ENCODE measurements around the gene TLR4. TPM values are rescaled to one million over a fixed set of nuclear protein-coding genes. Genes with fewer than 3 reads are reported as not detected.

TLR4 gene
- total and polyA plus RNA-seq, 12 donors: 5.5 to 65.2 (median 35.7) TPM

DNA sequence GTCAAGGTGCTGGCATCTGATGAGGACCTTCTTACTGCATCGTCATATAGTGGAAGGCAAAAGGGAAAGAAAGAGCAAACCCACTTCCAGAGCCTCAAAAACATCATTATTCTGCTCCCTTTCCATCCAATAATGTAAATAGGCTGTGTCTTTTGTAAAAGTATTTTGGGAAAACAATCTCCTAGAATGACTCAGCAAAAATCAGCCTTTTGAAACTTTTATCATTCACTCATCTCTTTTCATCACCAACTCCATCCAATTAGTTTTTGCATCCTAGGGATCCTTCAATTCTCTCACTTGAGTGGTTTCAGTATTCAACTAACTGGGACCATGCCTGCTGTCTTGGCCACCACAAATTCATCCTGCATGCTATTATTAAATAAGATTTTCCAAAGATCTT lies 39.8 kb upstream of the TLR4 start:
- H3K27ac ChIP-seq: no peak overlapping the region
- DNase-seq: no peak
- intact Hi-C loops (cut with DNase I): no loop called here
- 55 to 64% (median 63%) methylated on average over 1 of the region's 1 CpG for whole genome bisulfite sequencing, 4 donors
- no peak overlapping the region for H3K4me3 ChIP-seq
- H3K36me3 ChIP-seq (replicated peaks in 1 of 2): no peaks in the 10 kb centered on the region
- H3K4me1 ChIP-seq (replicated peaks in 1 of 2): no peaks in the 10 kb centered on the region
- H3K9me3 ChIP-seq (replicated peaks in 1 of 3): no peaks in the 10 kb centered on the region
- no peak for TF ChIP-seq POLR2A (IDR thresholded peaks at IDR 0.05)
- TF ChIP-seq CTCF (IDR thresholded peaks at IDR 0.05): no peak
- H3K27me3 ChIP-seq: no peaks in the 10 kb centered on the region

DNA sequence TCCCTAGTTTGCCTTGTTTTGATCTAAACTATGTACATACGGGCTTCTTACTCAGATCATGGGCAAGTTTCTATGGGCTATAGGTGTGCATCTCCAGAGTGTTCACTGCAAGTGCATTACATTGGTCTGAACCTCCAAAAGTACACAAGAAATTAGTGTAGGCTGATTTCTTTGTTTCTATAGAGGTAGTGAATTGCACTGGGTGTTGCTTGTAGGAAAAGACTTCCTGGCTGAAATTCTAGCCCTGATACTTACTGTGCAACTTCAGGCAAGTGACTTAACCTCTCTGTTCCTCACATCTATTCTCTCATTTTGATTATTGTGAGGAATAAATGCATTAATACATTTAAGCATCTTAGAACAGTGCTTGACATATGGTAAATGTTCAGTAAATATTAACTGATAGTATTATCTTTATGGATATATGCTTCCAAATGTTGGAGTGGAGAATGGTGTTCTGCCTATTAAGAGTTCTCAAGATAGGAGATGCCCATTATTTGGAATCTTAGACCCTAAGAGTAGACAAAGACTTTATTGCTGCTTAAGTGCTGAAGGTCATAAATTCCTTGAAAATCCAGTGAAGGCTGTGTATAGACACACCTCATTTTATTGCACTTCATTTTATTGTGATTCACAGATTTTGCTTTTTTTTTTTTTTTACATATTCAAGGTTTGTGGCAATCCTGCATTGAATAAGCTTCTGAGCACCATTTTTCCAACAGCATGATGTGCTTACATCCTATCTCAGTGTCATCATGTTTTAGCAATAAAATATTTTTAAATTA lies 38.4 kb upstream of the TLR4 start:
- 70 to 86% (median 83%) methylated on average over 1 of the region's 1 CpG for WGBS, 4 donors
- Histone ChIP-seq H3K36me3 (replicated peaks in 1 of 2) (no peaks in the 10 kb centered on the region), H3K4me3 (no peak overlapping the region), H3K27me3 (no peaks in the 10 kb centered on the region), H3K4me1 (replicated peaks in 1 of 2) (no peaks in the 10 kb centered on the region), H3K27ac (no peak overlapping the region), H3K9me3 (replicated peaks in 1 of 3) (no peaks in the 10 kb centered on the region)
- no peak for TF ChIP-seq POLR2A (IDR thresholded peaks at IDR 0.05)
- no peak for TF ChIP-seq CTCF (IDR thresholded peaks at IDR 0.05)
- DNase-seq: no peak
- intact Hi-C loops (cut with DNase I): no loop called here

DNA sequence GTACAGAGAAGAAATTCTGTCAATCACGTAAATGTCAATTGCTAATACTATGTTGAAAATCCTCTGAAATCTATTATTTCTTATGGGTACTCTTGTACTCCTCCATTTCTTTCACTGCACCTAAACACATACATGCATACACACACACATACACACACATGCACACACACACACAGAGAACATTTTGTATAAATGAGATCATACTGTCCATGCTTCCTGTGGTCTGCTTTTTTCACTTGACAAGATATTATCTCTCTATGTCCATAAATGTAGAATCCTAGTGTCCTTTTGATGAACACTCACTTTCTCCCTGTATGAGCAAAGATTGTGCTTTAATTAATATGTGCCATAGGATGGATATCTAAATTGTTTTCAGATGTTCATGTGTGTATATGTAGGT lies 32.7 kb upstream of the TLR4 start:
- no peaks in the 10 kb centered on the region for H3K9me3 ChIP-seq (replicated peaks in 1 of 3)
- no peak for TF ChIP-seq CTCF (IDR thresholded peaks at IDR 0.05)
- no peak for TF ChIP-seq POLR2A (IDR thresholded peaks at IDR 0.05)
- H3K4me1 ChIP-seq (replicated peaks in 1 of 2): no peaks in the 10 kb centered on the region
- no peaks in the 10 kb centered on the region for H3K27me3 ChIP-seq
- 84 to 96% (median 91%) methylated on average over 1 of the region's 1 CpG for WGBS, 4 donors
- H3K4me3 ChIP-seq: no peak overlapping the region
- no peaks in the 10 kb centered on the region for H3K36me3 ChIP-seq (replicated peaks in 1 of 2)
- DNase-seq: no peak
- intact Hi-C loops (cut with DNase I): no loop called here
- no peak overlapping the region for H3K27ac ChIP-seq

- Histone ChIP-seq H3K4me1 (replicated peaks in 1 of 2) (no peaks in the 10 kb centered on the region), H3K27me3 (no peaks in the 10 kb centered on the region), H3K36me3 (replicated peaks in 1 of 2) (no peaks in the 10 kb centered on the region), H3K9me3 (replicated peaks in 1 of 3) (no peaks in the 10 kb centered on the region), H3K4me3 (no peak overlapping the region), H3K27ac (no peak overlapping the region)
- intact Hi-C loops (cut with DNase I): no loop called here
- TF ChIP-seq CTCF (IDR thresholded peaks at IDR 0.05): no peak
- TF ChIP-seq POLR2A (IDR thresholded peaks at IDR 0.05): no peak
- WGBS, 4 donors: 58 to 77% (median 64%) methylated on average over 1 of the region's 1 CpG
- no peak for DNase-seq
Observed at GRCh38 chr9:117672369-117672768, 31.8 kb upstream of the TLR4 start.
